Measurements from ENCODE around the gene EVPL.

Gene EVPL

DNA sequence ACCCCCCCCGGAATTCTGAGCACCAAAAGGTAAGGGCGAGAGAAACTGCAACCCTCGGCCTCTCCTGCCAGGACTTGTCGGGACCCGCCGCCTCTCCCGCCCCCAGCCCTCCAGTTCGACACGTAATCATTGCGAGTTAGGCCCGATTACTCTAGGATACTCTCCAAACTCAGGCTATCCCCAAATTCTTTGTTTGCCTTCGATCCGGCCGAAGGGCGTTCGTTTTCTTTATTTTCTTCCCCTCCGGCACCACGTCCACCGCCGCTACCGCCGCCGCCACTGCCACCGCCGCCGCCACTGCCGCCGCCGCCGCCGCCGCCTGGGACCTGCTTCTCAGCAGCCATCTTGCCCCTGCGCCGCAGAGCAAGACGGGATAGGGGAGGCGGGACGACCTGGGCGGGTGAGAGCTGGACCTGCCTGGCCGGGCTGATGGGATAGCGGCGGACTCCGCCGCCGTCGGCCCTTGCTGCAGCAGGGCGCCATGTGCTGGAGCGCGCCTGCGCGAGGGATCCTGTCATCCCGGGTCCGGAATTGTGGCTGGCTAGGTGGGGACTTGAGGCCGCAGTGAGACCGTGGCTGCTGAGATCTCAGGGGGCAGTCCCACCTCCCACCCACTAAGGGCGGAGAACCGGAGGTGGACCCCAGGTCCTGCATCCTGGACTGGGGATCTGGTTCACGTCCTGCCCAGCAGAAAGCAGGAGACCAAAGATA lies 45.2 kb upstream of the EVPL start, which contains the start of gene SRP68 (continued):
- TF ChIP-seq, protein P1, sequence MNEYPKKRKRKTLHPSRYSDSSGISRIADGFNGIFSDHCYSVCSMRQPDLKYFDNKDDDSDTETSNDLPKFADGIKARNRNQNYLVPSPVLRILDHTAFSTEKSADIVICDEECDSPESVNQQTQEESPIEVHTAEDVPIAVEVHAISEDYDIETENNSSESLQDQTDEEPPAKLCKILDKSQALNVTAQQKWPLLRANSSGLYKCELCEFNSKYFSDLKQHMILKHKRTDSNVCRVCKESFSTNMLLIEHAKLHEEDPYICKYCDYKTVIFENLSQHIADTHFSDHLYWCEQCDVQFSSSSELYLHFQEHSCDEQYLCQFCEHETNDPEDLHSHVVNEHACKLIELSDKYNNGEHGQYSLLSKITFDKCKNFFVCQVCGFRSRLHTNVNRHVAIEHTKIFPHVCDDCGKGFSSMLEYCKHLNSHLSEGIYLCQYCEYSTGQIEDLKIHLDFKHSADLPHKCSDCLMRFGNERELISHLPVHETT (tag by site-specific recombination; IDR thresholded peaks at IDR 0.05), result no peak
- TF ChIP-seq ZNF792 (tag by site-specific recombination; IDR thresholded peaks at IDR 0.05) (no peak), ZNF274 (IDR thresholded peaks at IDR 0.05; ENCODE audit: low read length) (no peak), ZNF274 (tag by site-specific recombination; IDR thresholded peaks at IDR 0.05; ENCODE audit: borderline replicate concordance) (no peak), ZNF626 (tag by site-specific recombination; IDR thresholded peaks at IDR 0.05) (no peak), ZIC2 (tag by site-specific recombination; IDR thresholded peaks at IDR 0.05) (no peak), ZNF157 (tag by site-specific recombination; IDR thresholded peaks at IDR 0.05) (no peak), KLF8 (tag by site-specific recombination; IDR thresholded peaks at IDR 0.05) (peak; percentile 72; the same call in 1 of the 2 replicates), ZNF335 (tag by site-specific recombination; conservative IDR thresholded peaks at IDR 0.05) (peak; percentile 95), ZNF354C (tag by site-specific recombination; IDR thresholded peaks at IDR 0.05; ENCODE audit: borderline replicate concordance, low read depth) (no peak), YY2 (tag by site-specific recombination; IDR thresholded peaks at IDR 0.05) (peak; percentile 89), ZFP69B (tag by site-specific recombination; IDR thresholded peaks at IDR 0.05) (peak; percentile 36; the same call in 1 of the 2 replicates), ZNF776 (tag by site-specific recombination; IDR thresholded peaks at IDR 0.05; ENCODE audit: borderline replicate concordance) (no peak), ZNF140 (tag by site-specific recombination; IDR thresholded peaks at IDR 0.05) (no peak), EGR2 (tag by site-specific recombination; IDR thresholded peaks at IDR 0.05; ENCODE audit: low read depth) (peak; percentile 32; the same call in 1 of the 2 replicates), SCRT2 (tag by site-specific recombination; IDR thresholded peaks at IDR 0.05) (no peak), ZFP37 (tag by site-specific recombination; IDR thresholded peaks at IDR 0.05) (no peak), KLF16 (tag by site-specific recombination; IDR thresholded peaks at IDR 0.05) (peak; percentile 61; the same call in 1 of the 2 replicates), ZFP41 (tag by site-specific recombination; IDR thresholded peaks at IDR 0.05; ENCODE audit: borderline replicate concordance) (no peak), ZXDB (tag by site-specific recombination; IDR thresholded peaks at IDR 0.05) (peak; percentile 98), ZNF426 (tag by site-specific recombination; IDR thresholded peaks at IDR 0.05) (no peak), SP2 (tag by site-specific recombination; IDR thresholded peaks at IDR 0.05) (peak; percentile 89), ZNF423 (tag by site-specific recombination; IDR thresholded peaks at IDR 0.05) (no peak), ZNF16 (tag by site-specific recombination; IDR thresholded peaks at IDR 0.05; ENCODE audit: low read depth) (0 out of 2 replicates have a peak, but pooled peaks have one; percentile 27), ZNF830 (tag by site-specific recombination; IDR thresholded peaks at IDR 0.05; ENCODE audit: low read depth) (no peak), ZNF747 (tag by site-specific recombination; IDR thresholded peaks at IDR 0.05) (no peak), ZNF501 (tag by site-specific recombination; IDR thresholded peaks at IDR 0.05) (peak; percentile 34; the same call in 1 of the 2 replicates), TCF7L2 (IDR thresholded peaks at IDR 0.05; ENCODE audit: borderline replicate concordance, low read depth, low read length) (no peak)
- TF ChIP-seq, protein P2, sequence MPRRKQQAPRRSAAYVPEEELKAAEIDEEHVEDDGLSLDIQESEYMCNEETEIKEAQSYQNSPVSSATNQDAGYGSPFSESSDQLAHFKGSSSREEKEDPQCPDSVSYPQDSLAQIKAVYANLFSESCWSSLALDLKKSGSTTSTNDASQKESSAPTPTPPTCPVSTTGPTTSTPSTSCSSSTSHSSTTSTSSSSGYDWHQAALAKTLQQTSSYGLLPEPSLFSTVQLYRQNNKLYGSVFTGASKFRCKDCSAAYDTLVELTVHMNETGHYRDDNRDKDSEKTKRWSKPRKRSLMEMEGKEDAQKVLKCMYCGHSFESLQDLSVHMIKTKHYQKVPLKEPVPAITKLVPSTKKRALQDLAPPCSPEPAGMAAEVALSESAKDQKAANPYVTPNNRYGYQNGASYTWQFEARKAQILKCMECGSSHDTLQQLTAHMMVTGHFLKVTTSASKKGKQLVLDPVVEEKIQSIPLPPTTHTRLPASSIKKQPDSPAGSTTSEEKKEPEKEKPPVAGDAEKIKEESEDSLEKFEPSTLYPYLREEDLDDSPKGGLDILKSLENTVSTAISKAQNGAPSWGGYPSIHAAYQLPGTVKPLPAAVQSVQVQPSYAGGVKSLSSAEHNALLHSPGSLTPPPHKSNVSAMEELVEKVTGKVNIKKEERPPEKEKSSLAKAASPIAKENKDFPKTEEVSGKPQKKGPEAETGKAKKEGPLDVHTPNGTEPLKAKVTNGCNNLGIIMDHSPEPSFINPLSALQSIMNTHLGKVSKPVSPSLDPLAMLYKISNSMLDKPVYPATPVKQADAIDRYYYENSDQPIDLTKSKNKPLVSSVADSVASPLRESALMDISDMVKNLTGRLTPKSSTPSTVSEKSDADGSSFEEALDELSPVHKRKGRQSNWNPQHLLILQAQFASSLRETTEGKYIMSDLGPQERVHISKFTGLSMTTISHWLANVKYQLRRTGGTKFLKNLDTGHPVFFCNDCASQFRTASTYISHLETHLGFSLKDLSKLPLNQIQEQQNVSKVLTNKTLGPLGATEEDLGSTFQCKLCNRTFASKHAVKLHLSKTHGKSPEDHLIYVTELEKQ (tag by site-specific recombination; IDR thresholded peaks at IDR 0.05; ENCODE audit: borderline replicate concordance), result peak; percentile 27; the same call in 1 of the 2 replicates
- TF ChIP-seq, protein P3, sequence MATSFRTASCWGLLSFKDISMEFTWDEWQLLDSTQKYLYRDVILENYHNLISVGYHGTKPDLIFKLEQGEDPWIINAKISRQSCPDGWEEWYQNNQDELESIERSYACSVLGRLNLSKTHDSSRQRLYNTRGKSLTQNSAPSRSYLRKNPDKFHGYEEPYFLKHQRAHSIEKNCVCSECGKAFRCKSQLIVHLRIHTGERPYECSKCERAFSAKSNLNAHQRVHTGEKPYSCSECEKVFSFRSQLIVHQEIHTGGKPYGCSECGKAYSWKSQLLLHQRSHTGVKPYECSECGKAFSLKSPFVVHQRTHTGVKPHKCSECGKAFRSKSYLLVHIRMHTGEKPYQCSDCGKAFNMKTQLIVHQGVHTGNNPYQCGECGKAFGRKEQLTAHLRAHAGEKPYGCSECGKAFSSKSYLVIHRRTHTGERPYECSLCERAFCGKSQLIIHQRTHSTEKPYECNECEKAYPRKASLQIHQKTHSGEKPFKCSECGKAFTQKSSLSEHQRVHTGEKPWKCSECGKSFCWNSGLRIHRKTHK (tag by site-specific recombination; IDR thresholded peaks at IDR 0.05), result no peak
- TF ChIP-seq, protein P4, sequence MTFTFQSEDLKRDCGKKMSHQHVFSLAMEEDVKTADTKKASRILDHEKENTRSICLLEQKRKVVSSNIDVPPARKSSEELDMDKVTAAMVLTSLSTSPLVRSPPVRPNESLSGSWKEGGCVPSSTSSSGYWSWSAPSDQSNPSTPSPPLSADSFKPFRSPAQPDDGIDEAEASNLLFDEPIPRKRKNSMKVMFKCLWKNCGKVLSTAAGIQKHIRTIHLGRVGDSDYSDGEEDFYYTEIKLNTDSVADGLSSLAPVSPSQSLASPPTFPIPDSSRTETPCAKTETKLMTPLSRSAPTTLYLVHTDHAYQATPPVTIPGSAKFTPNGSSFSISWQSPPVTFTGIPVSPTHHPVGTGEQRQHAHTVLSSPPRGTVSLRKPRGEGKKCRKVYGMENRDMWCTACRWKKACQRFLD (tag by site-specific recombination; IDR thresholded peaks at IDR 0.05), result no peak
- TF ChIP-seq, protein P5, sequence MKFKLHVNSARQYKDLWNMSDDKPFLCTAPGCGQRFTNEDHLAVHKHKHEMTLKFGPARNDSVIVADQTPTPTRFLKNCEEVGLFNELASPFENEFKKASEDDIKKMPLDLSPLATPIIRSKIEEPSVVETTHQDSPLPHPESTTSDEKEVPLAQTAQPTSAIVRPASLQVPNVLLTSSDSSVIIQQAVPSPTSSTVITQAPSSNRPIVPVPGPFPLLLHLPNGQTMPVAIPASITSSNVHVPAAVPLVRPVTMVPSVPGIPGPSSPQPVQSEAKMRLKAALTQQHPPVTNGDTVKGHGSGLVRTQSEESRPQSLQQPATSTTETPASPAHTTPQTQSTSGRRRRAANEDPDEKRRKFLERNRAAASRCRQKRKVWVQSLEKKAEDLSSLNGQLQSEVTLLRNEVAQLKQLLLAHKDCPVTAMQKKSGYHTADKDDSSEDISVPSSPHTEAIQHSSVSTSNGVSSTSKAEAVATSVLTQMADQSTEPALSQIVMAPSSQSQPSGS (tag by site-specific recombination; IDR thresholded peaks at IDR 0.05; ENCODE audit: low read depth), result no peak

Measured in HEK293 (cell line).